Stimulated activated CD8-positive, alpha-beta memory T cell treated with anti-CD3 and anti-CD28 coated beads, Interleukin-4, amount 100 ng/mL, for 1 hour (primary cell): Measurements from ENCODE around the gene OPN1LW.
"Not testable (repeated sequence)": the region's sequence is repeated elsewhere in the genome, so short reads cannot be mapped to it uniquely, and the experiment has no call there.

ENCODE experiments used
- DNase-seq, 2 donors: peaks; one replicate each; pipeline ENCODE4 v3.0.0-alpha.2; 2020; ENCODE audit warnings: low read depth in 2 of 2, low spot score in 1 of 2

The OPN1LW gene

DNA sequence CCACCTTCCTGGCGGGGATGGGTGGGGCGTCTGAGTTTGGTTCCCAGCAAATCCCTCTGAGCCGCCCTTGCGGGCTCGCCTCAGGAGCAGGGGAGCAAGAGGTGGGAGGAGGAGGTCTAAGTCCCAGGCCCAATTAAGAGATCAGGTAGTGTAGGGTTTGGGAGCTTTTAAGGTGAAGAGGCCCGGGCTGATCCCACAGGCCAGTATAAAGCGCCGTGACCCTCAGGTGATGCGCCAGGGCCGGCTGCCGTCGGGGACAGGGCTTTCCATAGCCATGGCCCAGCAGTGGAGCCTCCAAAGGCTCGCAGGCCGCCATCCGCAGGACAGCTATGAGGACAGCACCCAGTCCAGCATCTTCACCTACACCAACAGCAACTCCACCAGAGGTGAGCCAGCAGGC is at the start of gene OPN1LW:
Gene OPN1LW (plus strand): TSS at position 234 of the 400 bp plus-strand sequence. CDS start 41 bp downstream, at position 275.
- not testable (repeated sequence) for DNase-seq

DNA sequence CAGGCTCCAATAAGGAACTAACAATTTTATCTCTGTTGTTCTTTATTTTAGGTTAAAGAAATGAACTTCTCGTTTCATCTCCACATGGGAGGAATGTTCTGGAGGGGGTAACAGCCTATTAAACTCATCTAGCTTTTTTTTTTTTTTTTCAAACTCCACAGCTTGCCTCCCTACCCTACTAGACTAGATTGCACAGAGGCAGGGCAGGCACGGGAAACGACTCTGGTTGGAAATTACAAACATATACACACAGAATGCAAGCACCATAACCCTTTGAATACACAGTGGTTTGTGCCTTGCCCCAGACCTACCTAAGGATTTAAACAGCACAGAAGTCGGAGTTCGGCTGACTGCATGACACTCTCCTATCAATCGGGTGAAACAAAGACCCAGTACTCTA is 49.2 kb upstream of the OPN1LW start:
- no peak for DNase-seq

DNA sequence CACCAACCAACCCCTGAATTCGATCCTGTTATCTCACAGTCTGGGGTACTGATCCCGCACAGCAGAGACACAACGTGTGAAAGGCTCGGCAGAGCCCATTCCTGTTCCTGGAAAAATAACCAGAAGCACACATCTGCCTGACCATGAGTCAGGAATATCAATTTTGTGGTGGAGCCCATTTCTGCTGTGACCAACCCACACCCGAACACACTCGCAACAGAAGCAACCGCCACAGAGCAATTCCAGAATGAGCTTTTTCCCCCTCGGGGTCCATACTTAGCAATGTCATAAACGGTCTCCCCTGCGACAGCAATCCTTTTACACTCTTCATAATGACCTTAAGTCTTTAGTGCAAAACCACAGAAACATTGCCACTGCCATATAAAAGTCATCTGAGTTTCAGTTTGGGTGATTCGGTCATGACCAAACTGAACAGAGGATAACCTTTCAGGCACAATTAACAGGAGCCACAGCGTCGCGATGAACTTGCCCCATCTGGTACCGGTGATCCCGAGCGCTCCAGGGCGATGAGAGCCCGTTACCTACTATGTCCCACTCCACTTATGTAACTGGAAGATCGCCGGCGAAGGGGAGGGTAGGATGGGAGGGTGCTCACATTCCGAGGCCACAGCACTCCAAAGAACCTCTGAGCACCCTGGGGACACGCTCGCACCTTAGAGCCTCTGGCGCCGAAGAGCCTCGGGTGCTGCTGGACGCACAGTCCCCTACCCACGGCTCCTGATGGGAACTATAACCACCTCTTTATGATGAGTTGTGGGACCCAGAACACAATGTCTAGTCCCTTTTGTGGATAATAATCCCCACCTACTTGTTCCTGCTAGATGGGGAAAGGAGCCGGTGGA is 47.7 kb upstream of the OPN1LW start:
- no peak for DNase-seq

DNA sequence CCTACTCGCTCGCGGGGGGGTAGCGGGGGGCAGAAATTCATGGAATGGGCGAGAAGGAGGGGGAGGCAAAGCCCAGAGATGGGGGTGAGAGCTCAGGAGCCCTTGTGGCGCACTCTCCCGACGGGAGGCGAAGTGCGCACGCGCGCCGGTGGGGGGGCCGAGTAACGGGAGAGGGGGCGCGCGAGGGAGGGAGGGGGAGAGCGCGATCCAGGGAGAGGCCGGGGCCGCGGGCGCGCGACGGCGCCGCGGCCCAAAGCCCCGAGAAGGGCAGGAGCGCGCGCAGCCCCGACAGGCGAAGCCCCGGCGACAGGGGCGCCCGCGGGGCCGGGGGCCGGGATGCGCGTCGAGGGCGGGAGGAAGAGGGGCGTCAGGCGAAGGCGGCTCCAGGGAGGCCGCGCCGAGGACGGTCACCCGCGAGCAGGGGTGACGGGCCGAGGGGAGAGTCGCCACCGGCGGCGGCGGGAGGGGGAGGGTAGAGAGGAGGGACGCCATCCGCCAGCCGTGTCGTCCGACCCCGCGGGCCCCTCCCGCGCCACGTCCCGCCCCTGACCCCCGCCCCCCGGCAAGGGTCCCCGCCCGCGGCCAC is 46.9 kb upstream of the OPN1LW start:
- peak; percentile 28 to 49 for DNase-seq

DNA sequence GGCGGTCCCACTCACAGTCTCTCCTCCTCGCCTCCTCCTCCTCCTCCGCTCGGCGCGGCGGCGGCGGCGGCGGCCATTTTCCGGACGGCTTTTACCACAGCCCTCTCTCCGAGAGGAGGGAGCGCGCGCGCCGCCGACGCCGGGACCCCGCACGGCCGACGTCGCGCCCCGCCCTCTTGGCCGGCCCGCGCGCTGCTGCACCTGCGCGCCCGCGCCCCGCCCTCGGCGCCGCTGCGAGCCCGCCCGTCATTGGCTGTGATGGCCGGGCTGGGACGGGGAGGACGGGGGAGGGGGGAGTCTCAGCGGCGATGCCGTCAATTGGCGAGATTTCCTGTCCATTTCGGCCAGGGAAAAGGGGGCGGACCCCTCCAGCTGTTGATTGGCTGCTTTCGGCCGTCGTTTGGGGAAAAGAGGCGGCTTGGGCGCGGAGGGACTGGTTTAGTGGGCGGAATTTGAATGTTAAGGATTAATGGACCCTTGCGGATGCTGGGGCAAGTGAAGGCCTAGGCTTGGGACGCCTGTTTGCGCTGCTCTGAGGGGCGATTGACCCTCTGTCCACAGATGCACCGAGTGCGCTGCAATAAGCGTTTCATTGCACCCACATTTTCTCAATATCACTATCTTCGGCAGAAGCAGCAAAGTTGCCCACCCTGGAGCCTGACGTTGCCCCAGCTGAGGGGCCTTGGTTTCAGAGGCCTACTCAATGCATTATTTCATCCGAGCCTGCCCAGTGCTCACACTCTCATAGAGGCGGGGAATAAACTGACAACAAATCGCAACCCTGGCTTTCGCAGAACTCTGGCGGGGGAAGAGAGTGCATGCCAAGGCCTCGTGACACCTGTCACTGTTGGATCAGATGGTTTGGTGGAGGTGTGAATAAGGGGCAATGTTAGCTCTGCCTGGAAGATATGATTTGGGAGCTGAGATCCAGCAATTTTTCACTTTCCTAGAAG is 46.2 kb upstream of the OPN1LW start, which contains the start of gene MECP2:
Gene MECP2 (minus strand): TSS at position 129 of the 953 bp plus-strand sequence.
- DNase-seq = peak; percentile 55 to 67

DNA sequence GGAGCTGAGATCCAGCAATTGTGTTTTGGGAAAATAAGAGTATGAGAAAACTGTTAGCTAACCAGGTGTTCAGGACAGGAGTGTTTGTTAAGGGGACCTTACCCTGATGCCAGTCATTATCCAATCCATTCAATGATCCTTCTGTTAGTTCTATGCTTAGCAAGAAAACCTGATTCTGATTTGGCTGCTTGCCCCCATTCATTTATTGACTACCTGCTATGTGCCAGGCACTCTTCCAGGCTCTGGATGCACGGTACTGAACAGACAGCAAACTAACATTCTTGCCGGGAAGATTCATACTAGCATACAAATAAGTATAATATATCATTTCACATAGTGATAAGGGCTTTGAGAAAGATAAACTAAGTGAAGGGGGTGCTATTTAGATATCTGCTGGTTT is 45.5 kb upstream of the OPN1LW start:
- DNase-seq = no peak

DNA sequence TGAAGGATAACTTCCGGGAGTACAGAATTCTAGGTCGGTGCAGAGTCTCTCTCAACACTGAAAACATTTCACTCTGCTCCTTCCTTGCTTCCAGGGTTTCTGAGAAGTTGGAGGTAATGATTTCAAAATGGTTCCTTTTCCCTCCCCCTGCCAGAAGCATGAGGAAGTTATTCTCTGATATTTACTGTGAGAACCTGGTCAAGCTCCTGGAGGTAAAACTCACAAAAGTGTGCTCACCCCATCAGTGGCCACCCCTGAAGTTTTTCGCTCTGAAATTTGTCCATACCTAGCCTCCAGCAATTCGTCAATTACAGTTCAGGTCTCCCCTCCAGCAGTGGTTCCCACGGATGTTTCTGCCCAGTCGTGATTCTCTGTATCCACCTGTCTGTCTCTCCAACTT is 30.3 kb upstream of the OPN1LW start:
- no peak for DNase-seq

DNA sequence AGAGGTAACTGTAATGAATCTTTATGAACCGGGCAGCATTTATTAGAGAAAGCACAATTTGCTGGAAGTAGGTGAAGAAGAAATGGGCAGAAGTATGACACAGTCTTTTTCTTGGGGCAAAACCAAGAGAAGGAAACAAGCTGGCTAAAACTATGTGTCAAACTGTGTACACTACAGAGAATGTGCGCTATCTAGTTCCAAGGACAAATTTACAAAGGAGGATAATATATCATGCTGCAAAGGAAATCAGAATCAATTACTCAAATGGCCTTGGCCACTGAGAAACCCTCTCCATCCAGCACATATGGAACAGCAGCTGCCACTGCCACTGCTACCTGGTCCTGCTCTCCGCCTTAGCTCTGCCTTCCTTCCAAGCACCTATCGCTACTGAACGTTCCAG is 29.4 kb upstream of the OPN1LW start:
- DNase-seq = no peak

DNA sequence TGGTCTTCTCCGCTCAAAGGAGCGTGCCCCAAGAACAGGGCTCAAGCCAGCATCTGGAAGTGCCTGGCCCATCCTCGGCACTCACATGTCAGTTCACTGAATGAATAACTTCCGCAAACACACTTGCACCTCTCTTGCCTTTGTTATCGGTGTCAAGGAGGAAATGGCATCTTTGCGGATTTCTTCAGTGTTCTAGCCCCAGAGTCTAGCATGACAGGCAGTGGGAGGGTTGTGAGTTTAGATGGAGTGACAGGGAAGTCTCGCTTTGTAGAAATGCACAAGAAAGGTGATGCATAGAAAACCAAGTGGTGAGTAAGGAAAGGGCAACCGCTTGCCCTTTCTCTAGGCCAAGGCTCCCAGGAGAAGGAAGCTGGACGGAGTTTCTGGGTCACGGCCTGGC is 29.0 kb upstream of the OPN1LW start:
- DNase-seq = no peak

DNA sequence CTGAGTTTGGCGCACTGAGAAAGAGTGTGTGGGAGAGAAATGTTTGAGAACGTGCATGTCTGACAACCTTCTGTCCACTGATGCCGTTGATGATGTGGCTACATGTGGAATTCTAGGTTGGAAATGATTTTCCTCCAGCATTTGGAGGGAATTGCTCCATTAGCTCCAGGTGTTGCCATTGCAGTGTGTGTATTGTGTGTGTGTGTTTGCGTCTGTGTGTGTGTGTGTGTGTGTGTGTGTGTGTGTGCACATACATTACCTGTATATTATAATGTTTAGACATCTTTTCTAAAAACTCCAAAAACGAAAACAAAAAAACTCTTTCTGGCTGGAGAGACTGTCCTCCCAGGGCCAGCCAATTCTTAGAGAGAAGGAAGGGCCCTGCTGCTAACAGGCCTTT is 28.3 kb upstream of the OPN1LW start:
- DNase-seq = no peak

DNA sequence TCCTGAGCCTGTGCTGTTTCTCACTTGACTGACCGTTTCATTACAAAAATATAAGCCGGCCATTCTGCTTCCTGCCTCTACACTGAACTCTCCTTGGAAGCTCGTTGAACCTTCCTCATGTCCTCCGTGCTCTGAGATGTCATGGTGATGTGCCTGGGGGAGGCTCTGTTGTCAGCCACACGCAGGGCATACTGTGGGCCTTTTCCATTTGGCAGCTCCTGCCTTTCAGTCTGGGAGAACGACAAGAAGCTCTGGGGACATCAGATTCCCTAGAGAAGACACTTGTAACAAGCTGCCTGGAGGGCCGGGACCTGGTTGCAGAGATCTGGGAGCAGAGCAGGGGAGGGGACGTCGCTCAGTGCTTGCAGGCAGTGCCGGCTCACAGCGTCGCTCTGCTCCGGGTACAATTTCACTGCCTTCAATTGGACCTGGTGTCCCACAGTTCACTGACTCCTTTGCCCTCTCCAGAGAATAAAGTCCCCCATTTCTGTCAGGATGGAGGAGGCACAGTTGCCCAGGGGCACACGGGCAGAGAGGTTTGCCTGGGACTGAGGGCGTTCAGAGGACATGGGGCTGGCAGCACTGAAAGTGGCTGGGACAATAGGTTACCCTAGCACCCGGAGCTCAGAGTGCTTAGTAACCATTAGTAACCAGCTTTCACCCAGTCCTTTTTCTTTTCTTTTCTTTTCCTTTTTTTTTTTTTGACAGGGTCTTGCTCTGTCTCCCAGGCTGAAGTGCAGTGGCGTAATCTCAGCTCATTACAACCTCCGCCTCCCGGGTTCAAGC is 27.4 kb upstream of the OPN1LW start:
- no peak for DNase-seq

DNA sequence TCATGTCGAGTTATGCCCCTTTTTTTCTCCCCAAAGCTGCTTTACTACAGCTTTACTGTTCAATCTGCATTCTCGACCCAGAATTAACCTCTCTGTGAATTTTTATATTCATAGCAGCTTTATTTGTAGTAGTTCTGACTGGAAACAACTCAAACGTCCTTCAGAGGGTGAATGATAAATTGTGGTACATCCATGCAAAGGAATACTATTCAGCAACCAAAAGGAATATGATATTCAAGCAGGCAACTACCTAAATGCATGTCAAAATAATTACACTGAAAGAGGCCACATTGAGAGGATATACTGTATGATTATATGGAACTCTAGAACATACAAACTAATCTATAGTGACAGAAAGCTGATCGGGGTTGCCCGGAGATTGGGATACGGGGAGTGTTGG is 26.5 kb upstream of the OPN1LW start:
- no peak for DNase-seq

DNA sequence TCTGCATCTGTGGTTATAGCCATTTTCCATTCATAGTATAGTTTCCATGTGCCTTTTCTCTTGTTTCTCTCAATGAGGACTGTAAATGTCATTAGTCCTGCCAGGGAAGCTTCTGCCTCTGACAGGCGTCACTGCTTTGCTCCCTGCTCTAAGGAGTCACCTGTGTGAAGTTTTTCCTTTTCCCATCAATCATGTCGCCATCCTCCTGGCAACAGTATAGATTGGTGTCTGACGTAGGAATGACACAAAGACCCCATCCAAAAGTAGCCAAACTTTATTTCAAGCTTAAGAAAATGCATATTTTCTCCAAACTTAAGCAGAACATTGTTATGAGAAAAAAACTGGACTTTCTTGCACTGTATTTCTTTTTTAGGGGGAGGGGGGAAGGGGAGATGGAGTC is 23.5 kb upstream of the OPN1LW start:
- DNase-seq = no peak

DNA sequence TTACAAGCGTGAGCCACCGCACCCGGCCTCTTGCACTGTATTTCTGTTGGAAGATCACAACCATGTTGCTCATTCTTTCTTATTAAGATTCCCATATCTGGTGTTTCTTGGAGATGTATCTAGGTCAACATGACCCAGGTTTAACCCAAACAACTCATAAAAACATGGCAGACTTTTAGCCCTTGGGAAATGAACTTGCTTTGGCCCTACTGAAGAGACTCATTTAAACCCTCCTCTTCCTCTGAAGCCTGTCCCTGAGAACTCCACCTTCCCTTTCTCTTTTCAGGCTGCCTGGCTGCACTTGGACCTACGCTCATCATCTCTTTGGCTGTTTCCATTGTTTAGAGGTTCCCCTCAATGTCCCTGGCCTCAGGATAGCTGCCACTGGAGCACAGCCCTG is 22.8 kb upstream of the OPN1LW start:
- no peak for DNase-seq

DNA sequence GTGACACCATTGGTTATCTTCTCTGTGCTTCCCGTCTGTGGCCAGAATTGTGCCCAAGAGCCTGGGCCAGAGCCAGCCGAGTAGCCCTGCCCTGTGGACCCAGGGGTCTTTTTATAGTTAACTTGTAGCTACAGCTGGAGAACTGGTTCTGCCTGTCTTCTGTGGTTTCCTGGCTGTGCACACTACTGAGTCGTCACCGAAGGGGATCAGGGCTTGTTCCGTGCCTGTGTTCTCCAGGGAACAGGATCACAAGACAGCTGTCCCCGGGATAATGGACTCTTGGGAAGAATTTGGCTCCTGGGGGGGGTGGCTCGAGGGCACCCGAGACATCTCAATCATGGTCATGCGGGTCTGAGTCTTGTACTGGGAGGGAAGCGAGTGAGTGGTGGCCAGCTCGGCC is 22.1 kb upstream of the OPN1LW start:
- DNase-seq = no peak

DNA sequence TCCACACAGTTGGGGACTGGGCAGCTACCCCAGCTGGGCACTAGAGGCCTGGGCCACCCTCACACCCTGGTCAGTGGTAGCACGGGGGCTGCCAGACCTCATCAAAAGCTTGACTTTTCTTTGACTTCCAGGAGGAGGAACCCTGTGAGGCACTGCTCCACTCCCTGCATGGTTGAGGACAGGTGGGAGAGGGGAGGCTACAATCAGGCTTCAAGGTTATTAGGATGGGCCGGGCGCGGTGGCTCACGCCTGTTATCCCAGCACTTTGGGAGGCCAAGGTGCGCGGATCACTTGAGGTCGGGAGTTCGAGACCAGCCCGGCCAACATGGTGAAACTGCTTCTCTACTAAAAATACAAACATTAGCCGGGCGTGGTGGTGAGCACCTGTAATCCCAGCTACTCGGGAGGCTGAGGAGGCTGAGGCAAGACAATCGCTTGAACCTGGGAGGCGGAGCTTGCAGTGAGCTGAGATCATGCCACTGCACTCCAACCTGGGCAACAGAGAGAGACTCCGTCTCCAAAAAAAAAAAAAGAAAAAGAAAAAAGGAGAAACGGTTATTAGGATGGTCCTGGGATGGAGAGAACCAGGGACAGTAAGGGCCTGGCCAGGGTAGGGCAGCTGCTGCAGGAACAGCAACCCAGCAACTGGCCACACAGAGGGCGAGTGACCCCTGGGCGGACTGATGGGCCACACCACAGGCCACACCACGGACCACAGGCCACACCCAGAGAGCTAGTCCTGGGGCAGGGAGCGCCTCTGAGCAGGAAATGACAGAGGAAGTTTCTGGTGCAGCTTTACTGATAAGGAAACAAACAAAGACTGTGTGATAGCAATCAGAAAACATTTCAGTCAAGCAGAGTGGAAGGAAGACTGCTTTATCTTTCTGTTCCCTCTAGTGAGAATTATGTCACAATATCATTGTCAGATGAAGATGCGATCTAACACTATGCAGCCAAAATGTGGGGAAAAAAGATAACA is 20.5 kb upstream of the OPN1LW start:
- peak in 1 of 2 donors; percentile 3 for DNase-seq

DNA sequence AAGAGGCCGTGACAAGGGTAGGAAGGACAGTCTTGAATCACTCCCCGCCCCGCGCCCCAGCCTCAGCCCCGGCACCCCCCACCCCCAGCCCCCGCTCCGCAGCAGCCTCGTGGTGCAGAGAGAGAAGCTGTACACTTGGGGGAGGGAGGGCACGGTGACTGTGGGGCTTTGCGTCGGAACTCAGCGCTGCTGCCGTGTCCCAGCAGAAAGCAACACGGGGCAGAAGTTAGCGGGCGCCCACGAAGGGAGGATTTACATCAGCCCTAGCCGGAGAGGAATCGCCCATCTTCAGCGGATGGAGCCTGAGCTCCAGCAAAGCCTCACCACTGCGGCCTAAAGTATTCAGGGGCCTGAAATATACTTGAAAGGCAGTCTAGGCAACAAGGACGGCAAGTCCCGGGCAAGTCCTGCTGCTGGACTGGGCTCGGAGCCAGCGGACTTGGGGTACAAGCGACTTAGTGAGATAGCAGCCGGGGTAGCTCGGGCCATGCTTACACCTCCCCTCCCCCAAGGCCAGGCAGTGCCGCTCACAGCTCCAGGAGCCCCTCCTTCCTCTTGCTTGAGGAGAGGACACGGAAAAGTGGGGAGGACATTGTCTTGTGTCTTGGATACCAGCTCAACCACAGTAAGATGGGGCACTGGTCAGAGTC is 18.5 kb upstream of the OPN1LW start:
- DNase-seq = no peak

DNA sequence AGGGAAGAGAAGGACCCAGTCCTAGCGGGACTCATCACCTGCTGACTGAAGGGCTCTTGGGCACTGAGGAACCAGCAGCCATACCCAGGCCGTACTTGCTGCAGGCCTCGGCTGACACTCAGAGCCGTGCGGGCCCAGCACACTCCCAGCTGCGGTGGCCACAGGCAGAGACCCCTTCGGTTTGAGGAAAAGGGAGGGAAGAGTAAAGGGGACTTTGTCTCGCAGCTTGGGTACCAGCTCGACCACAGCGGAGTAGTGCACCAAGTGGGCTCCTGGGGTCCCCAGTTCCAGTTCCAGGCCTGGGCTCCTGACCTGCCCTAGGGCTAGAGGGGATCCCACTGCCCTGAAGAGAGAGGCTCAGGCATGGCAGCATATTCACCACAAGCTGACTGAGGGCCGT is 17.9 kb upstream of the OPN1LW start:
- no peak for DNase-seq

DNA sequence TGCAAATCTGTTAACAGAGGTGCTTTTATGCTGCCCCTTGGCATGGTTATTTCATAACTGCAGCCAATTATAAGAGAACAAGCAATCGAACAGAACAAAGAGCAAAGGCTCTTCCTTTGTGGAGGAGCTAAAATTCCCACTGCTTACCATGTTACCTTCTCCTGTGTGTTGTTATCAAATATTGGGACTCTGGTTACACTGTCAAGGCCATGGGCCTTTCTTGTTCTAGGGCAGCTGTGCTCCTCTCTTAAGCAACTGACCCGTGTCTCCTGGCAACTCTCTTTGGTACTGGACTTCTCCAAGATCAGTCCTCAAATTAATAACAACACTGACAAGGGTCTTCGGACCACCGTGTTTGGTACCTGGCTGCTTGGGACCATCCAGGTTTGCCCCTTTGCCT is 12.1 kb upstream of the OPN1LW start:
- no peak for DNase-seq
